PC-3 (cell line): Measurements from ENCODE around the gene CXCR4. TPM values are rescaled to one million over a fixed set of nuclear protein-coding genes. Genes with fewer than 3 reads are reported as not detected.

Experiments
- ATAC-seq: fragments of 200-7000 bp; cut with Tn5 transposase; 2 replicates; pipeline ENCODE4 v1.9.1; 2020; ENCODE audit warnings: mild to moderate bottlenecking, moderate library complexity
- BruUV-seq: library from RNA; stranded (reverse); fragments of 400-500 nt; replicated peaks from 2 replicates; lab custom pipeline; 2021; lab: Mats Ljungman, UMichigan
- CTCF ChIA-PET: fragments of 300-600 bp; sonication (Branson Sonifier 250); formaldehyde crosslinking; loops from one replicate; lab custom pipeline; 2022; ENCODE audit warnings: antibody characterized with exemption; lab: Charles Lee
- POLR2A ChIA-PET: fragments of 300-600 bp; sonication (Branson Sonifier 250); formaldehyde crosslinking; loops from one replicate; lab custom pipeline; 2022; ENCODE audit warnings: antibody characterized with exemption; ENCODE audit not compliant: unreplicated experiment; lab: Charles Lee
- DNase-seq: peaks from one replicate; pipeline ENCODE4 v3.0.0-alpha.2; 2015
- H2AFZ ChIP-seq: fragments of 300-600 bp; sonication (generic); 2 replicates; pipeline ENCODE4 v1.6.0; 2016; ENCODE audit warnings: antibody characterized with exemption, low read length
- H3F3A ChIP-seq: fragments of 300-600 bp; sonication (generic); one replicate; pipeline ENCODE4 v1.6.0; 2017; ENCODE audit warnings: antibody characterized with exemption, low read length, control low read depth, mild to moderate bottlenecking; ENCODE audit not compliant: unreplicated experiment
- H3K27ac ChIP-seq: fragments of 300-600 bp; sonication (generic); 2 replicates; pipeline ENCODE4 v1.5.1; 2016; ENCODE audit warnings: mild to moderate bottlenecking, low read length
- H3K27me3 ChIP-seq: fragments of 300-600 bp; sonication (generic); 2 replicates; pipeline ENCODE4 v1.6.1; 2016; ENCODE audit warnings: low read length, mixed read lengths
- H3K36me3 ChIP-seq: fragments of 300-600 bp; sonication (generic); 2 replicates; pipeline ENCODE4 v1.6.1; 2016; ENCODE audit warnings: low read depth, mixed run types, low read length, mixed read lengths
- H3K4me1 ChIP-seq: fragments of 300-600 bp; sonication (generic); 2 replicates; pipeline ENCODE4 v1.5.1; 2016; ENCODE audit warnings: low read length; ENCODE audit not compliant: insufficient read depth
- H3K4me2 ChIP-seq: fragments of 300-600 bp; sonication (generic); 2 replicates; pipeline ENCODE4 v1.6.0; 2016; ENCODE audit warnings: low read length
- H3K4me3 ChIP-seq: fragments of 300-600 bp; sonication (generic); 2 replicates; pipeline ENCODE4 v1.5.1; 2016; ENCODE audit warnings: mild to moderate bottlenecking, low read length, mixed read lengths
- H3K79me2 ChIP-seq: fragments of 300-600 bp; sonication (generic); 2 replicates; pipeline ENCODE4 v1.6.1; 2017; ENCODE audit warnings: low read length, mixed read lengths
- H3K9ac ChIP-seq: fragments of 300-600 bp; sonication (generic); 2 replicates; pipeline ENCODE4 v1.6.0; 2016; ENCODE audit warnings: mild to moderate bottlenecking, low read length
- H3K9me2 ChIP-seq: fragments of 300-600 bp; sonication (generic); replicated peaks from 2 replicates; pipeline ENCODE4 v1.6.1; 2016; ENCODE audit warnings: mixed run types, low read length, mixed read lengths
- H3K9me3 ChIP-seq: fragments of 300-600 bp; sonication (generic); 2 replicates; pipeline ENCODE4 v1.6.1; 2016; ENCODE audit warnings: low read length, mixed read lengths
- H4K20me1 ChIP-seq: fragments of 300-600 bp; sonication (generic); 2 replicates; pipeline ENCODE4 v1.6.1; 2016; ENCODE audit warnings: low read length, mixed read lengths
- CTCF ChIP-seq: fragments of 300-600 bp; sonication (generic); conservative IDR thresholded peaks from 2 replicates; pipeline ENCODE4 v1.5.1; 2017; ENCODE audit warnings: antibody characterized with exemption, low read depth, mild to moderate bottlenecking, low read length
- EZH2 ChIP-seq: fragments of 300-600 bp; sonication (generic); IDR thresholded peaks from one replicate; pipeline ENCODE4 v1.6.1; 2017; ENCODE audit warnings: antibody characterized with exemption, mild to moderate bottlenecking, low read length; ENCODE audit not compliant: unreplicated experiment
- EZH2phosphoT487 ChIP-seq: fragments of 300-600 bp; sonication (generic); IDR thresholded peaks from 2 replicates; pipeline ENCODE4 v1.6.1; 2018; ENCODE audit warnings: mild to moderate bottlenecking, antibody characterized with exemption, low read length, borderline replicate concordance
- intact Hi-C: fragments of 100-400 bp; cut with micrococcal nuclease; formaldehyde crosslinking; loops from 2 replicates; pipeline ENCODE4 v1.9.0; 2023
- total RNA-seq: library from RNA; depleted of rRNA; stranded (reverse); fragments of >200 nt; gene quantifications from 2 replicates; pipeline ENCODE4 v1.2.3, GENCODE V29; 2014

CXCR4 gene
- total RNA-seq, 1 experiment from 2014 or later = 2.1 TPM

- Histone ChIP-seq H3K4me1 (no peaks in the 10 kb centered on the region), H3K9me3 (no peaks in the 10 kb centered on the region), H3K27ac (no peak overlapping the region), H3K27me3 (peaks cover 59% of the 10 kb centered on the region), H3K4me2 (no peak overlapping the region), H3K9ac (no peak overlapping the region), H3K9me2 (no peaks in the 10 kb centered on the region), H2AFZ (no peak overlapping the region), H4K20me1 (no peaks in the 10 kb centered on the region), H3K4me3 (no peak overlapping the region), H3K36me3 (no peaks in the 10 kb centered on the region), H3K79me2 (no peaks in the 10 kb centered on the region), H3F3A (no peaks in the 10 kb centered on the region)
- BruUV-seq = no TSS peak
- POLR2A ChIA-PET = no interaction called here
- intact Hi-C loops = no loop called here
- ATAC-seq (no peak), DNase-seq (no peak)
- CTCF ChIA-PET = no interaction called here
- TF ChIP-seq EZH2phosphoT487 (no peak), EZH2 (no peak), CTCF (no peak)
Measured at GRCh38 chr2:136143603-136144451, 25.9 kb upstream of the CXCR4 start.

GRCh38 chr2:136141510-136142149 is 23.7 kb upstream of the CXCR4 start:
- CTCF ChIA-PET = no interaction called here
- Histone ChIP-seq H3K9me2 (no peaks in the 10 kb centered on the region), H3K9me3 (no peaks in the 10 kb centered on the region), H3K4me1 (0 out of 2 replicates have a peak, but pooled peaks cover 4% of the 10 kb centered on the region), H4K20me1 (no peaks in the 10 kb centered on the region), H3F3A (no peaks in the 10 kb centered on the region), H3K27ac (no peak overlapping the region), H3K4me3 (no peak overlapping the region), H3K9ac (no peak overlapping the region), H3K4me2 (no peak overlapping the region), H3K36me3 (no peaks in the 10 kb centered on the region), H3K79me2 (no peaks in the 10 kb centered on the region), H3K27me3 (peaks cover 56% of the 10 kb centered on the region), H2AFZ (no peak overlapping the region)
- TF ChIP-seq CTCF (no peak), EZH2phosphoT487 (no peak), EZH2 (no peak)
- DNase-seq = no peak
- POLR2A ChIA-PET = no interaction called here
- BruUV-seq = no TSS peak
- no peak for ATAC-seq
- intact Hi-C loops = no loop called here
